Measurements from ENCODE around the gene ODAD3.
"Not testable (repeated sequence)": the region's sequence is repeated elsewhere in the genome, so short reads cannot be mapped to it uniquely, and the experiment has no call there.

ODAD3 gene

DNA sequence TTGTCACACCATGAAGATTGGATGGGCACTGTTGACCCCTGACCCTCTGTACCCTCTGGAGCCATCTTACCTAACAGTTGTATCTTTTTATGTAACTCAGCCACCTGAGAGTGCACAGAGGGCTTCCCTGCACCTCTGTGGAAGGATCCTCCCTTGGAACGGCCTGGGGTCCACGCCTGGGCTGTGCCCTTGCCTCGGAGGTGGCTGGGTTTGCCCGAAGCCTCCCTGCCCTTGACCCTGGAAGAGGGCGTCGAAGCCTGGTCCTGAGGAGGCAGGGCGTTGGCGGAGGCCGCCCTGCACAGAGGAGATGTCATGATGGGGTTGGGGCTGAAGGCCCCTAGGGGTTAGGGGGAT lies 241 bp downstream of the ODAD3 start:
- no peak for DNase-seq

GRCh38 chr19:11433526-11433925 lies 1.4 kb downstream of the ODAD3 start:
- not testable (repeated sequence) for DNase-seq

- no peak for DNase-seq
Observed at GRCh38 chr19:11426656-11427055, 8.3 kb downstream of the ODAD3 start.

DNA sequence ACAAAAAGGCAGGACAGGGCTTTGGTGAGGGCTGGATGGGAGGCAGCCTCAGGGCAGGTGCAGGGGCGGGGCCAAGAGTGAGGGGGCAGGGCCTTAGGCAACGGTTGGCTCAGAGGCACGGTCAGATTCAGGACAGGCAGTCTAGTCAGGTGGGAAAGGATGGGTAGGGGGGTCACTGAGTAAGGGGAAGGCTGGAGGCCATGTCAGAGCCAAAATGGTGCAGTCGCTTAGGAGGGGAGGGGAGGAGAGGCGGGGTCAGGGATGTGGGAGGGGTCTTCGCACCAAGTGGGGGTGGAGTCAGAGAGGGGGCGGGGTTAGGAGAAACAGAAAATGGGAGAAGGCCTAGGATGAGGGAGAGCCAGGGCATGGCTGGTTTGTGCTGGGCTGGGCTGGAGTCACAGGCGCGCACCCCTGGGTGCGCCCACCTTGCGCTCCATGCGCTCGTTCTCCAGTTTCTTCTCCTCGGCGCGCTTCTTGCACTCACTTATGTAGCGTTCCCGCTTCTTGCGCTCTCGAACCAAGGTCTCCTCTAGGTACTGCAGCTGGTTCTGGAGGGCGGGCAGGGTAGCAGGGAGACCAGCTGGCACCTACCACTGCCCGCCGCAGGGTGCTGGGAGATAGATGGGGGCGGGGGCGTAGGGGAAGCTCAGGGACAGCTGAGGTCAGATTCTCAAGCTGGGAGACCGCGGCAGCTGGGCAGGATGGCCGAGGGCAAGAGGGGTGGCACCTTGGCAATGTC lies 9.0 kb downstream of the ODAD3 start:
- DNase-seq = no peak

DNA sequence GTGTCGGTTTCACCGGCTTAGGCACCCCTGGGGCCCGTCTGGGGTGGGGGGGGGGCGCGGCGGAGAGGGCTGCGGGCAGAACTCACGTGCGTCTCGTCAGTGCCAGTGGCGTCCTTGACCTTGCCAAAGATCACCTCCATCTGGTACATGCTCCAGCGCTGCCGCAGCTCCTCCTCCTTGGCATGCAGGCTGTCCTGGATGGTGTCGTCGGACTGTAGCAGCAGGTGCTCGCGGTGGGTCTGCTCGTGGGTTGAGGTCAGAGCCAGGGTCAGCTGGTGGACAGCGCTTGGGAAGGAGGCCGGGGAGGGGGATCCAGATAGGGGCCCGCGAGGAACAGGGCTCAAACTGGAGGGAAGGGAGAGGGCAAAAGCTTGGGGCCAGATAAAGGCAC lies 11.1 kb downstream of the ODAD3 start:
- DNase-seq = no peak

DNA sequence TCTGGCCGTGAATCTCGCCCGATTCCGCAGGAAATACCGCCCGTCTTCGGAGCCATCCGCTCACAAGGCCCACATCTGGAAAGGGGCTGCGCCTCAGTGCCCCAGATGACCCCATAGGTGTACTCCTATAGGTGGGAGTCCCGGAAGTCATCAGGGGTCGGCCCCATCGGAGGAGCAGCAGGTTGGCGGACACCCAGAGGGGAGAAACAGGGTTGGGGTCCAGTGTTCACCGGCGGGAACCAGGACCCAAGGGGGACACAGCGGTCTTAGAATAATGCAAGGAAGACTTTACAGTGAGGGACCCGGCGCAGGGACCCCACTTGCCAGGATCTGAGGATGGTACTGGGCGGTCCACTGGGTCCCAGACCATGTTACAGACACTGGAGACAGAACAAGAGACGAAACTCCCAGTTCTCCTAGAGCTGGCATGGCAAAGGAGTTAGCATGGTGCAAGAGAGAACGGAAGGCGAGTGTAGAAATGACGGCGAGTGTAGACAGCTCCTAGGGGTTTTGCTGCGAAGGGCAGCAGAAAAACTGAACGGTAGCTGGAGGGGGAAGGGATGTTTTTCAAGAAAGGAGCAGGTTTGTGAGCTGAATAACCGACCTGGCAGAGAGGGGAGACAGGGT lies 11.6 kb downstream of the ODAD3 start:
- DNase-seq = peak in 1 of 2 experiments; percentile 3

- DNase-seq = peak in 1 of 2 experiments; percentile 23
Observed at GRCh38 chr19:11422163-11423065, 12.5 kb downstream of the ODAD3 start.

GRCh38 chr19:11421371-11422098 lies 13.4 kb downstream of the ODAD3 start:
- DNase-seq = no peak

- DNase-seq = no peak
Observed at GRCh38 chr19:11420429-11421370, 14.2 kb downstream of the ODAD3 start.

DNA sequence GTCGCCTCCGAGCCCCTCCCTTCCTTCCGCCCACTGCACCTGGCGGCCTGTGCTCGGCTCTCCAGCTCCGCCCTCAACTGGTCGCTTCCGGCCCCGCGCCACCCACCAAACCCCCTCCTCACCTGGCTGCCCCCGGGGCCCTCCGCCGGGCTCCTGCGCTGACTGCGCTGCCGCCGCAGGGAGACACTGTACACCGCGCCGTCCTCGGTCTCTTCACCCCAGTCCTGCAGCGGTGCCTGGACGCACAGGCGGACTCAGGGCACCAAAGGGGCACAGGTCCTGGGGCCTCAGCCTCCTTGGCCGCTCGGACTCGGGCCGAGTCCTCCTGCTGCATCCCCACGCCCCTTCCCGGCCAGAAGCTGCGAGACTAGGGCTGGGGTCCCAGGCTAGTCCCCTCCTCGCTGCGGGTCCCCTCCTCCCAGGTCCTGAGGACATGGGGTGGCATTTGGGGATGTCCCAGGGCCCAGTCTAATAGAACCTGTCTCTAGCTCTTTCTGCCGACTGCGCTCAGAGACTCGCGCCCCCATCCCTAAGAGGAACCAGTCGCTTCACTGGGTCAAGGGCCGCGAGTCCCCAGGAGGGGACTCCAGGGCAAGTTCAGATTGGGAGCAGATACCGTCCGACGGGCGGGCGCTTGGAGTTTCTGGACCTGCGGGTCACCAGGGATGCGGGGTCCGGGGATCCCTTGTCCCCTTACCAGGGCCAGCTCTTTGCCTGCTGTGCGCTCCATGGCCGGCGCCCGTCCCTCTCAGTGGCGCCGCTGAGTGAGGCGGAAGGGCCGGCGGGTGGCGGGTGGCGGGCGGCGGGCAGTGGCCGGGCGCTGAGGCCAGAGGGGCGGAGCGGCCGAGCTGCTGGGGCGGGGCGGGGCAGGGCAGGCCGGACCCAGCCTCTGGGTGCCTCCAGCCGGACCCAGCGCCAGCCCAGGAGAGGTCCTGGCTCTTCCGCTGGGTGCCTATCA lies 16.1 kb downstream of the ODAD3 start, which contains the start of gene RGL3:
Gene RGL3 (minus strand): TSS at position 766 of the 958 bp plus-strand sequence. CDS start 36 bp downstream, at position 730.
- DNase-seq = no peak

DNA sequence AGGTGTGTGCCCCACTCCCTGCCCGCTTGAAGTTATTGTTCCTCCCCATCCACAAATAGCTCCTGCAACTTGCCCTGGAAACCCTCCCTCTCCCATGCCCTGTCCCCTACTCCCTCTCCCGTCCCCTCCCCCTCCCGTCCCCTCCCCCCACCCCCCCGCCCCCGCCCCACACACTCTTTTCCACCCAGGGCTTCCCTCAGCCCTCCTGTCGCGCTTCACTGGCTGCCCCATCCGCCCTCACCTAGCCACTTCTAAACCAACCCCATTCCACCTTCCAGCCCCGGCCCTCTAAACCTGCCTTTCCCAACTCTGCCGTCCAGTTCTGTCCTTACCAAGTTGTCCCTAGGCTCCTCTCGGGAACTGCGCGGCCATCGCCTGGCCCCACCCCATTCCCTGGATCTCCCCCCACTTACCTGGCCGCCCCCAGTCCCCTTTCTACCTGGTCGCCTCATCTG lies 16.8 kb downstream of the ODAD3 start:
- DNase-seq = no peak

DNA sequence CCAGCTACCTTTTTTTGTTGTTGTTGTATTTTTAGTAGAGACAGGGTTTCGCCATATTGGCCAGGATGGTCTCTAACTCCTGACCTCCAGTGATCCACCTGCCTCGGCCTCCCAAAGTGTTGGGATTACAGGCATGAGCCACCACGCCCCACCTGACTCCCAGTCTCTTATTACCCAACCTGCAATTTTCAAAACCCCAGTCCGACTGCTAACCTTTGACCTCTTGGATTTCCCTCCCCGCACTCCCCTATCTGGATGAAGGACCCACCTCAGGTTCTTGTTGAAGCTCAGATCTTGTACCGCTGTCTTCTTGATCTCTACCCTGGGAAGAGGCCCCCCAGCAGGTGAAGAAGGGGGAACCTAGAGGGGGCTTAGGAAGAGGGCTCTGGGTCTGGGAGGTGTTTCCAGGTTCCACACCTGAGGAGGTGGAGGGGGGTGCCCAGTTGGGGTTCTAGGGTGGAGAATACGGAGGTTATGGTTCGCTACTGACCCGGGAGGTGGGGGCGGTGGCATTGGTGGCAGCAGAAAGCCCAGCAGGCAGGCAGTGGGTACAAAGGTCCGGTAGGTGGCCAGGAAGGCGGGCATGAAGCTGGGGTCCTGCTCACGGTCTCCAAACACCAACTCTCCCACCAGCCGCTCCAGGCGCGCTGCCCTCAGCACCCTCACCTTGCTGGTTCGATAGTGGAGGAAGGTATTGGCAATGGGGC lies 18.4 kb downstream of the ODAD3 start:
- no peak for DNase-seq

DNA sequence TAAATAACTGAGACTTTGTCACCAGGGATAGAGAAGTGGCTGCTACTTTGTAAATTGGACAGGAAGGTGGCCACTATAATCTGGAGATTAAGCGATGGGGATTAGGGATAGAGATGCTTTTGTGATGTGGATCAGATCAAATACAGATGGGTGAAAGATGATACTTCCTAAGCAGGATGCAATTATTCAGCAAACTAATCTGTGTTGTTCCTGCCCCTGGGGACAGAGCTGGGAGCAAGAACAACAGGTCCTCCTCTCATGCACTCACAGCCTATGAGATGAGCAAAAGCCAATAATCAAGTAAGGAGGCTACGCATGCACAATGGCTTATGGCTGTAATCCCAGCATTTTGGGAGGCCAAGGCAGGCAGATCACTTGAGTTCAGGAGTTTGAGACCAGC lies 20.4 kb downstream of the ODAD3 start:
- no peak for DNase-seq

- no peak for DNase-seq
Observed at GRCh38 chr19:11410682-11411081, 24.2 kb downstream of the ODAD3 start.

DNA sequence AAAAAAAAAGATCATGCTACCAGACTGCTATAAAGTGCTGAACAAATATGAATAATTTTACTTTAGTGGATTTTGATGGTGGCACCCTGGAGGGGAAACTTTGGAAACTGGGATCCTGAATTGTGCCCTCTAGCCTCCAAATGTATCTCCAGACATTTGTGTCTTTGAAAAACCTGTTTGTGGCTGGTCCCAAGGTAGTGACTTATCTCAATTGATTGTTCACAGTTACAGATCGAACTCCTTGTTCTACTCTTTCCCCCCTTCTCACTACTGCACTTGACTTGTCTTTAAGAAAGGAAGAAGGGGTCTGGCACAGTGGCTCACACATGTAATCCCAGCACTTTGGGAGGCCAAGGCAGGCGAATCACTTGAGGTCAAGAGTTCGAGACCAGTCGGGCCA lies 26.3 kb downstream of the ODAD3 start:
- DNase-seq = no peak

GRCh38 chr19:11406703-11407236 lies 28.2 kb downstream of the ODAD3 start:
- not testable (repeated sequence) for DNase-seq

GRCh38 chr19:11405846-11406643 lies 28.9 kb downstream of the ODAD3 start:
- DNase-seq = no peak

DNA sequence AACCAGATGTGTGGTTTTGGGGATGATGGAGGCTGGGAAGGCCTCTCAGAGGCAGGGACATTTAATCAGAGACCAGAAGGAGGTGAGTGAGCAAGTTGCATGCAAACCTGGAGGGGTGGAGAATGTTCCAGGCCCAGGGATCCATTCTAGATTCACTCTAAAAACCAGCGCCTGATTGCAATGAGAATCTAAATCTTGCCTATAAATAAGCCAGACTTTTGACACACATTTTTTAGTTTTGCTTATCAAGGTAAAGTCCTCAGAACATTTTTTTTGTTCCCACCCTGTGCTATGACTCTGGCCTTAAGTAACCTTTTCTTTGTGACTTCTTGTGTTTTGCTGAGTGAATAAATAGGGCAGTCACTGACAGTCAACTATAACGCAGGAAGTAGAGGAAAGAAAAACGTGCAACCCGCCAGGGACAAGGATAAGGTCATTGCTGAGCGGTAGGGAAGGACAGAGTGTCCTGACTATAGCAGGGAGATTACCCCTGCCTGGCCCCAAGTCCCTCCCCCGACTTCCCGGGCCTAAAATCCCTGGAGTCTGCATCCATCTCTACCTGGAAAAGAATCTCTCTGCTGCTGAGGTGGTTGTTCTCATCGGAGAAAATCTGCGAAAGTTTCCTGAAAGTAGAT lies 30.2 kb downstream of the ODAD3 start:
- DNase-seq = no peak
